CD8-positive, alpha-beta memory T cell (primary cell): ENCODE measurements around the gene ZBTB7A. TPM values are rescaled to one million over a fixed set of nuclear protein-coding genes. Genes with fewer than 3 reads are reported as not detected.
"Not testable (repeated sequence)": the region's sequence is repeated elsewhere in the genome, so short reads cannot be mapped to it uniquely, and the experiment has no call there.

ENCODE experiments used
- CTCF ChIA-PET: fragments of 350-600 bp; sonication (Branson Sonifier 250); formaldehyde crosslinking; loops from one replicate; lab custom pipeline; 2021; ENCODE audit warnings: antibody characterized with exemption; lab: Charles Lee
- POLR2A ChIA-PET: fragments of 350-600 bp; sonication (Branson Sonifier 250); formaldehyde crosslinking; loops from one replicate; lab custom pipeline; 2021; ENCODE audit warnings: antibody characterized with exemption; lab: Charles Lee
- DNase-seq, 5 donors: peaks; one replicate each; pipeline versions ENCODE4 v3.0.0 to v3.0.0-alpha.2; 2020 to 2022; ENCODE audit warnings: mixed read lengths in 1 of 5
- H3K27ac ChIP-seq: one replicate; pipeline ENCODE4 v1.7.0; 2013; ENCODE audit warnings: low read depth, mild to moderate bottlenecking, low read length, moderate library complexity
- H3K27me3 ChIP-seq: 2 replicates; pipeline ENCODE4 v1.7.0; 2013; ENCODE audit warnings: low read length, mild to moderate bottlenecking; ENCODE audit not compliant: insufficient read depth, poor library complexity, severe bottlenecking
- H3K36me3 ChIP-seq: 2 replicates; pipeline ENCODE4 v1.7.0; 2013; ENCODE audit warnings: mild to moderate bottlenecking, low read length, moderate library complexity; ENCODE audit not compliant: insufficient read depth
- H3K4me1 ChIP-seq: 2 replicates; pipeline ENCODE4 v1.7.0; 2013; ENCODE audit warnings: mild to moderate bottlenecking, low read length, moderate library complexity; ENCODE audit not compliant: insufficient read depth
- H3K4me3 ChIP-seq: 2 replicates; pipeline ENCODE4 v1.7.0; 2013; ENCODE audit warnings: mild to moderate bottlenecking, low read length
- H3K9me3 ChIP-seq: 2 replicates; pipeline ENCODE4 v1.7.0; 2013; ENCODE audit warnings: mild to moderate bottlenecking, low read length
- H3K27ac Mint-ChIP-seq, 8 donors: one replicate each; pipeline ENCODE4 v1.8.0; 2020 to 2021; ENCODE audit warnings: mixed read lengths in 8 of 8, mild to moderate bottlenecking in 6 of 8, inconsistent platforms in 3 of 8, moderate library complexity in 3 of 8
- H3K27me3 Mint-ChIP-seq, 2 donors: one replicate each; pipeline ENCODE4 v1.8.0; 2020 to 2021; ENCODE audit warnings: mixed read lengths in 2 of 2, mild to moderate bottlenecking in 1 of 2, moderate library complexity in 1 of 2
- H3K36me3 Mint-ChIP-seq, 3 donors: one replicate each; pipeline ENCODE4 v1.8.0; 2020 to 2021; ENCODE audit warnings: mixed read lengths in 3 of 3, inconsistent platforms in 1 of 3, mild to moderate bottlenecking in 1 of 3
- H3K4me1 Mint-ChIP-seq, 3 donors: one replicate each; pipeline ENCODE4 v1.8.0; 2020 to 2021; ENCODE audit warnings: mixed read lengths in 3 of 3, inconsistent platforms in 1 of 3, mild to moderate bottlenecking in 1 of 3
- H3K4me3 Mint-ChIP-seq, 7 donors: one replicate each; pipeline ENCODE4 v1.8.0; 2020 to 2021; ENCODE audit warnings: mixed read lengths in 7 of 7, mild to moderate bottlenecking in 6 of 7, moderate library complexity in 4 of 7, inconsistent platforms in 2 of 7
- H3K9me3 Mint-ChIP-seq, 5 donors: one replicate each; pipeline ENCODE4 v1.8.0; 2020 to 2022; ENCODE audit warnings: mixed read lengths in 5 of 5, mild to moderate bottlenecking in 3 of 5, moderate library complexity in 2 of 5, inconsistent platforms in 1 of 5
- polyA plus RNA-seq: library from polyadenylated mRNA; unstranded; fragments of 300-500 nt; fragmentation: Illumina TruSeq; gene quantifications from one replicate; pipeline ENCODE4 v1.2.3, GENCODE V29; 2021
- total RNA-seq, 2 experiments: library from RNA; stranded (reverse); gene quantifications; one replicate each; pipeline ENCODE4 v1.2.3, GENCODE V29; 2021

The ZBTB7A gene
- total and polyA plus RNA-seq, 3 experiments from 2014 or later, result 44.1 to 86.1 (median 46.8) TPM

DNA sequence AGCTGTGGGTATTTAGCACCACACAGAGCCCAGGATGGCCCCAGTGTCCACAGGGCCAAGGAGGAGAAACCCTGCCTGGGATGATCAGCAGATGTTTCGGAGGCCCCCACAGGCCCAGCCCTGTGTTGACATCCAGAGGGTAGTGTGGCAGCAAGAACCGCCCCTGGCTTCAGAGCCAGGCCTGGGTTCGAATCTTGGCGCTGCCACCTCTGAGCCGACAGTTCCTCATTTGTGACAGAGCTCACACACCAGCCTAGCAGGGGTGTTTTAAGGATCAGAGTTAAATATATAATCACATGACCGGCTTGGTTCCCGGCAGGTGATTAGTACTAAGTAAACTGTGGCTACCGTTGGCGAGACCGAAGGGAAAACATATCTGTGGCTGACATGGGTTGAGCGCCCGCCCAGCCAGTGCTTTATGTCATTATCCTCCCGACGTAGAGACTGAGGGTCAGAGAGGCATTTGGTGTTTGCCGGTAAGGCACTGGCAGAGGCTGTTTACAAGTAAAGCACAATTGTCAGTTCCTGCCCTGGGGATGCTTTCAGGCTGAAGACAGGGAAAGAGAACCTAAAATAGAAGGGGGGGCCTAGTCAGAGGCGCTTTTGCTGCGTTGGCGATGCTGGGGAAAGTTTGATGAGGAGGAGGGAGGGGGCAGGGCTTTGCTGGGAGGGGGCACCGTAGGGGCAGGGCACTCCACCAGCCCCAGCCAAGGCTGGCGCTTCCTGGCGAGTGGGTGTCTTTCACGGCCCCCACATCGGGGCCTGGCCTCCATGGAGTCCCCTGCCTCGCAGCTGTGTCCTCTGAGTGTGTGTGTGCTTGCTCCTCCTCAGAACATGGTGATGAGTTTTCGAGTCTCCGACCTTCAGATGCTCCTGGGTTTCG is 54.4 kb downstream of the ZBTB7A start:
- H3K4me1 ChIP-seq, result peaks cover 23% of the 10 kb centered on the region
- Mint-ChIP-seq H3K36me3 (peaks cover 0 to 45% (median 0%) of the 10 kb centered on the region in 3 donors), H3K9me3 (no peaks in the 10 kb centered on the region), H3K27ac (peak overlapping the region in 1 of 8 donors; percentile 26), H3K4me1 (peaks cover 20 to 58% (median 26%) of the 10 kb centered on the region in 3 donors), H3K27me3 (no peaks in the 10 kb centered on the region), H3K4me3 (no peak overlapping the region)
- DNase-seq, result no peak
- no peaks in the 10 kb centered on the region for H3K27me3 ChIP-seq
- H3K9me3 ChIP-seq, result no peaks in the 10 kb centered on the region
- ChIA-PET POLR2A (no interaction called here), CTCF (no interaction called here)
- no peak overlapping the region for H3K4me3 ChIP-seq
- no peak overlapping the region for H3K27ac ChIP-seq
- no peaks in the 10 kb centered on the region for H3K36me3 ChIP-seq

DNA sequence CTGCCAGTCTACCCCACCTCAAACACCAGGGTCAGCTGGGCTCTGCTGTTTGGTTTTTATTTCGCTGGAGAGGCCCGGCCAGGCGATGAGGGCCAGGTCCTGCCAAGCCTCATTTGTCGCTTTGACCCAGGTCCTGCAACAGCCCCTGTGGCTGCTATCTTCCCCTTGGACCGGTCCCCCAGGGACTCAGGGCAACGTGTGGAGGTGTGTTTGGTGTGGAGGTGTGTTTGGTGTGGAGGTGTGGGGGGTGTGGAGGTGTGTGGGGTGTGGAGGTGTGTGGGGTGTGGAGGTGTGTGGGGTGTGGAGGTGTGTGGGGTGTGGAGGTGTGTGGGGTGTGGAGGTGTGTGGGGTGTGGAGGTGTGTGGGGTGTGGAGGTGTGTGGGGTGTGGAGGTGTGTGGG is 55.3 kb downstream of the ZBTB7A start:
- H3K4me1 ChIP-seq, result peaks cover 27% of the 10 kb centered on the region
- Mint-ChIP-seq H3K4me3 (peak overlapping the region in 2 of 7 donors; percentile 20 to 47), H3K27ac (peak overlapping the region in 3 of 8 donors; percentile 19 to 33 (median 32)), H3K4me1 (peaks cover 20 to 53% (median 29%) of the 10 kb centered on the region in 3 donors), H3K36me3 (peaks cover 0 to 38% (median 0%) of the 10 kb centered on the region in 3 donors)
- H3K9me3 Mint-ChIP-seq, H3K4me3 ChIP-seq, H3K27me3 ChIP-seq, H3K27ac ChIP-seq, POLR2A ChIA-PET, H3K36me3 ChIP-seq, CTCF ChIA-PET, H3K27me3 Mint-ChIP-seq, DNase-seq, H3K9me3 ChIP-seq: not testable (repeated sequence)

DNA sequence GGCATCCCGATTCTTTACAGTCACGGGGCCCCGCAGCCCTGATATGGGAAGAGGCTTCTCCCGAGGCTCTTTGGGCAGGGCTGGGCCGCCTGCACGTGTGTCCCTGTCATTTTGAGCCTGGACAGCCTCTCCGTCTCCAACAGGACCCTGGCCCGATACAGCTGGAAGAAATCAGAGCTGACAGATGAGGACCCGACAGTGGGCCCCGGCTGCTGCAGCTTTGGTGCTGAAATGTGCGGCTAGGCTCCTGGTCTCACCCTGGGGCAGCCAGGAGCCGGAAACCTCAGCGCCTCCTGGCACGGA is 55.9 kb downstream of the ZBTB7A start:
- ChIA-PET CTCF (no interaction called here), POLR2A (no interaction called here)
- Mint-ChIP-seq H3K4me1 (peaks cover 20 to 50% (median 30%) of the 10 kb centered on the region in 3 donors), H3K27me3 (no peaks in the 10 kb centered on the region), H3K27ac (peak overlapping the region in 1 of 8 donors; percentile 32), H3K9me3 (no peaks in the 10 kb centered on the region), H3K36me3 (peaks cover 0 to 34% (median 0%) of the 10 kb centered on the region in 3 donors), H3K4me3 (peak overlapping the region in 3 of 7 donors; percentile 31 to 83 (median 51))
- no peak for DNase-seq
- Histone ChIP-seq H3K27ac (no peak overlapping the region), H3K36me3 (no peaks in the 10 kb centered on the region), H3K4me3 (no peak overlapping the region), H3K9me3 (no peaks in the 10 kb centered on the region), H3K4me1 (peaks cover 28% of the 10 kb centered on the region), H3K27me3 (no peaks in the 10 kb centered on the region)

DNA sequence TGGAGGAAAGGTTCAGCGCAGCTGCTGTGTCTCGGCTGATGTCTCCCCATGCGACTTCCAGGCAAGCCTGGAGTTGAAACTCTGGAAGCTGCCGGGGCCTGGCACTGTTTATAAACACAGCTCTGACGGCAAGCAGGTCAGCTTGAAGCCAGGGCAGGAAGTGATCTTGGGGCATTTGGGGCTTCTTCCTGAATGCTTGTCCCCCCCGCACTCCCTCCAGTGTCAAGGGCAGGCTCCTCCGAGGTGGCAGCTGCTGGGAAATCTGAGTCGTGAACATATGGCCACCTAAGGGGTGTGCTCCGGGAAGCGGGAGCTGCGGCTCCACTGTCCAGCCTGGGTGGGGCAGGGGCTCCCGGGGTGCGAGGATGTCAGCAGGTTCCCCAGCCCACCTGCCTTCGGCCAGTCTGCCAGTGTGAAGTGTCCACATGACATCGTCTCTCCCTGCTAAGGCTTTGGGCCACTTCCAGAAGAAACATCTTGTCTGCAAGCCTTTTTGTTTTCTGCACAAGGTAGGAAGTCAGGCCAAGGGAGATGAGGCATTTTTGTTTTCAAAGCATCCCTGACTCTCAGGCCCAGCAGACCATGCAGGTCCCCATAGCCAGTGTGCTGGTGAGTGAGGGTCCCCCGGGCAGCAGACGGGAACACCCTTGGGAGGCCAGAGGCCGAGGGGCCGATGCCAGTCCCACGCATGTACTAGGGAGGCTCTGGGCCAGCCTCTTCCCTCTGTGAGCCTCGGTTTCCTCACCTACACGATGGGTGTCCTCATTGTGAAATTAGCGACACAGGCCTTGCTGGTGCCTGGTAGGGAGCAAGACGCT is 56.5 kb downstream of the ZBTB7A start:
- peaks cover 20 to 50% (median 30%) of the 10 kb centered on the region in 3 donors for H3K4me1 Mint-ChIP-seq
- H3K4me3 ChIP-seq, result no peak overlapping the region
- peak overlapping the region in 6 of 7 donors; percentile 15 to 90 (median 68) for H3K4me3 Mint-ChIP-seq
- H3K27me3 Mint-ChIP-seq, result no peaks in the 10 kb centered on the region
- H3K27ac ChIP-seq, result no peak overlapping the region
- peaks cover 0 to 34% (median 0%) of the 10 kb centered on the region in 3 donors for H3K36me3 Mint-ChIP-seq
- ChIA-PET POLR2A (no interaction called here), CTCF (interaction anchor here (4.0 kb wide), 1 partner anchor 23 kb away, joined by 26 read pairs; no protein-coding TSS in a partner anchor)
- H3K36me3 ChIP-seq, result no peaks in the 10 kb centered on the region
- H3K27ac Mint-ChIP-seq, result peak overlapping the region in 2 of 8 donors; percentile 21 to 76
- DNase-seq, result no peak
- no peaks in the 10 kb centered on the region for H3K27me3 ChIP-seq
- no peaks in the 10 kb centered on the region for H3K9me3 Mint-ChIP-seq
- H3K4me1 ChIP-seq, result peaks cover 28% of the 10 kb centered on the region
- H3K9me3 ChIP-seq, result no peaks in the 10 kb centered on the region

DNA sequence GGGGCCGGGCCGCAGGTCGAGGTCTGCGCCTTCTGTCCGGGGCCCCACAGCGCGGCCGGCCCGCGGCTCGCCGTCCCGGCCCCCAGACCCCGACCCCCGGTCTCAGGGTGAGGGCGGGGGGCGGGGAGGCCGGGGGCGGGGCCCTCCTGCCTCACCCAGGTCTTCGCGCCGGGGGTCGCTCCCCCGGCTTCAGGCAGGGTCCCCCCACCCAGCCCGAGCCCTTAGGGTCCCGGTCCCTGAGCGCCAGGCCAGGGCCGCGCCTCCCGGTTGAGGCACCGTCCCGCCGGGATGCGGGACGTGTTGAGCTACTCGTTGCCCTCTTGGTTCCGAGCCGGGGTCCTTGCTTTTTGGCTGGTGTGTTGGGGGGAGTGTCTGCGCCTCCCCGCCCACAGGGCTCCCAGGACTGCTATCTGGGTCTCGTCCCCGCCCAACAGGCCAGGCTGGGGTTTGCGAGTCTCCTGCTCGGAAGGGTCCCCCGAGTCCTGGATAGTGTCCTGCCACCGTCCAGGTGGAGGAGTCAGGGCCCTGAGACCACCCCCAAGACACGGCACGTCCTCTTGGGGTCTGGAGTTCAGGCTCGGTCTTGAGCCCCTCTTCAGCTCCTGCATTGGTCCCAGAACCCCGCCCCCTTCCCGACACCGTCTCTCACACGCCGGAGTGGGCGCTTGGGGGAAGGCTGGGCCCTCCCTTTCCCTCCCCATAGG is 58.7 kb downstream of the ZBTB7A start:
- no peaks in the 10 kb centered on the region for H3K27me3 Mint-ChIP-seq
- peak overlapping the region in 7 of 8 donors; percentile 76 to 89 (median 81) for H3K27ac Mint-ChIP-seq
- H3K4me1 ChIP-seq, result peaks cover 28% of the 10 kb centered on the region
- peak in 1 of 5 donors; percentile 33 for DNase-seq
- peak overlapping the region; percentile 86 for H3K4me3 ChIP-seq
- no peaks in the 10 kb centered on the region for H3K36me3 ChIP-seq
- peak overlapping the region; percentile 85 to 91 (median 87) for H3K4me3 Mint-ChIP-seq
- H3K27ac ChIP-seq, result peak overlapping the region; percentile 47
- peaks cover 20 to 41% (median 27%) of the 10 kb centered on the region in 3 donors for H3K4me1 Mint-ChIP-seq
- ChIA-PET CTCF (interaction anchor here (0.6 to 4.0 kb wide), 6 partner anchors 12 to 132 kb away, joined by 3 to 26 read pairs (median 5); partner anchors contain the start of gene EEF2), POLR2A (interaction anchor here (0.6 to 2.2 kb wide), 13 partner anchors 18 to 247 kb away, joined by 3 to 16 read pairs (median 4); partner anchors contain the start of gene ZBTB7A)
- no peaks in the 10 kb centered on the region for H3K9me3 ChIP-seq
- H3K36me3 Mint-ChIP-seq, result peaks cover 0 to 19% (median 0%) of the 10 kb centered on the region in 3 donors
- H3K9me3 Mint-ChIP-seq, result no peaks in the 10 kb centered on the region
- no peaks in the 10 kb centered on the region for H3K27me3 ChIP-seq

DNA sequence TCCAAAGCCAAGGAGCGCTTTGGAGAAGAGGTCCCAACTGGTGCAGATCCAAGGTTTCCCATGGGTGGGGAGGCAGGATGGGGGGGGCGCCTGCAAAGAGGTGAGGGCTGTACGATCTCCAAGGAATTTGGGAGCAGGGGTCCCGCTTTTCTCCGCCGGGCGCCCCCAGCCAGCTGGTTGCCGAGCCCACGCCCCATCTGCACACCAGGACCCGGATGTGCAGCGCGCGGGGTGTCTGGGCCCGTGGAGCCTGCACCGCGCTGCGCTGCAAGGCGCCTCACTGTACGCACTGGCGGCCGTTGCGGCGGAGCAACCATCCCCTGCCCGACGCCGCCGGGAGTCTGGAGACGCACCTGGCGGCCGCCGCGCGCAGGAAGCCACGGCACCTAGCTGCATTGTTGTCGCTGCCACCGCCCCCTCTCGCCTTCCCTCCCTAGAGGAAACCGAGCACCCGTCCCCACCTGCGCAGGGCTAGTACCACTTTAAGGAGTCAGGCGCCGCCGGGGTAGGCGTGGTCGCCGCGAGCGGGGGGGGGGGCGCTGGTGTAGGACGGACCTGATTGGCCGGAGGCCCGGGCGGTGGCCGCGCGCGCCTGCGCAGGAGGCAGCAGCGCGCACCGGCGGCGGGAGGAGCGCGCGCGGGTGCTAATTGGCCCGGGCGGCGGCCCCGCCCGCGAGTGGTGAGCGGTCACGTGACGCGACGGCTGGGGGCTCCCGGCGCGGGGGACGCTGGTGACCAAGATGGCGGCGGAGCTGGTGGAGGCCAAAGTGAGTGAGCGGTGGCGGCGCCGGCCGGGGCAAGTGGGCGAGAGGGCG is 59.5 kb downstream of the ZBTB7A start, which contains the start of gene PIAS4:
TSS of gene PIAS4 (plus strand) at position 716 of the 815 bp plus-strand sequence. CDS start at position 741, 25 bp downstream.
- DNase-seq, result peak; percentile 91 to 97 (median 94)
- peaks cover 0 to 12% (median 0%) of the 10 kb centered on the region in 3 donors for H3K36me3 Mint-ChIP-seq
- POLR2A ChIA-PET, result interaction anchor here (0.5 to 2.2 kb wide), 18 partner anchors 17 to 483 kb away, joined by 3 to 16 read pairs (median 4); partner anchors contain the start of genes EEF2 and ZBTB7A
- H3K27ac Mint-ChIP-seq, result peak within 1 kb of the TSS; percentile 67 to 89 (median 81)
- H3K9me3 Mint-ChIP-seq, result no peaks in the 10 kb centered on the region
- peak within 1 kb of the TSS; percentile 86 for H3K4me3 ChIP-seq
- H3K4me1 ChIP-seq, result peaks cover 28% of the 10 kb centered on the region
- H3K36me3 ChIP-seq, result no peaks in the 10 kb centered on the region
- H3K4me3 Mint-ChIP-seq, result peak within 1 kb of the TSS; percentile 85 to 91 (median 87)
- peak within 1 kb of the TSS; percentile 67 for H3K27ac ChIP-seq
- H3K27me3 Mint-ChIP-seq, result no peaks in the 10 kb centered on the region
- CTCF ChIA-PET, result interaction anchor here (0.6 to 4.0 kb wide), 6 partner anchors 11 to 133 kb away, joined by 3 to 26 read pairs (median 8); partner anchors contain the start of gene EEF2
- H3K4me1 Mint-ChIP-seq, result peaks cover 17 to 33% (median 22%) of the 10 kb centered on the region in 3 donors
- H3K9me3 ChIP-seq, result no peaks in the 10 kb centered on the region
- H3K27me3 ChIP-seq, result no peaks in the 10 kb centered on the region
